GM11168 (cell line): ENCODE data around the gene FAAP100.

Source experiments
- in situ Hi-C: fragments of 300-500 bp; cut with MboI; formaldehyde crosslinking; loops from one replicate; pipeline ENCODE4 v1.12.0; 2022; ENCODE audit warnings: low sequenced_read_pairs; ENCODE audit not compliant: unreplicated experiment

The FAAP100 gene

GRCh38 chr17:81514489-81514738 is 37.7 kb downstream of the FAAP100 start:
- in situ Hi-C loops = no loop called here

- in situ Hi-C loops = no loop called here
Observed at GRCh38 chr17:81513753-81514488, 38.2 kb downstream of the FAAP100 start.

GRCh38 chr17:81513372-81513752 is 38.8 kb downstream of the FAAP100 start:
- in situ Hi-C loops = no loop called here

GRCh38 chr17:81512562-81513371 is 39.4 kb downstream of the FAAP100 start, which contains the start of gene ACTG1:
Gene ACTG1 (minus strand): TSS chr17:81512799. CDS start chr17:81512354, 445 bp downstream.
- in situ Hi-C loops = no loop called here

GRCh38 chr17:81511804-81512561 is 40.2 kb downstream of the FAAP100 start:
- in situ Hi-C loops = no loop called here

- in situ Hi-C loops = no loop called here
Observed at GRCh38 chr17:81511554-81511803, 40.7 kb downstream of the FAAP100 start.

- in situ Hi-C loops = no loop called here
Observed at GRCh38 chr17:81510785-81511553, 41.2 kb downstream of the FAAP100 start.

GRCh38 chr17:81509972-81510784 is 42.0 kb downstream of the FAAP100 start:
- in situ Hi-C loops = no loop called here

- in situ Hi-C loops = no loop called here
Observed at GRCh38 chr17:81509207-81509971, 42.8 kb downstream of the FAAP100 start.

GRCh38 chr17:81508639-81509206 is 43.4 kb downstream of the FAAP100 start:
- in situ Hi-C loops = no loop called here

- in situ Hi-C loops = no loop called here
Observed at GRCh38 chr17:81503619-81504018, 48.5 kb downstream of the FAAP100 start.

- in situ Hi-C loops = no loop called here
Observed at GRCh38 chr17:81502471-81503017, 49.6 kb downstream of the FAAP100 start.

- in situ Hi-C loops = no loop called here
Observed at GRCh38 chr17:81500047-81500446, 52.1 kb downstream of the FAAP100 start.

GRCh38 chr17:81499601-81499970 is 52.6 kb downstream of the FAAP100 start:
- in situ Hi-C loops = loop anchor here (25.0 kb wide), 2 partner anchors 212 to 362 kb away; partner anchors contain the start of gene SLC38A10

GRCh38 chr17:81498953-81499600 is 53.1 kb downstream of the FAAP100 start:
- in situ Hi-C loops = loop anchor here (25.0 kb wide), 2 partner anchors 212 to 362 kb away; partner anchors contain the start of gene SLC38A10

- in situ Hi-C loops = loop anchor here (25.0 kb wide), 2 partner anchors 208 to 358 kb away; partner anchors contain the start of gene SLC38A10
Observed at GRCh38 chr17:81494626-81495377, 57.4 kb downstream of the FAAP100 start.
